ENCODE measurements around the gene CYP20A1.

- no peak for TF ChIP-seq POLR2A (IDR thresholded peaks at IDR 0.05; ENCODE audit: low read length)
- no peak for TF ChIP-seq GATA1 (IDR thresholded peaks at IDR 0.05; ENCODE audit: low read depth, low read length)
Observed at GRCh38 chr2:203340791-203341487, 102.1 kb downstream of the CYP20A1 start.

All from erythroblast (primary cell).